ENCODE data around the gene PPRC1.

Gene PPRC1

DNA sequence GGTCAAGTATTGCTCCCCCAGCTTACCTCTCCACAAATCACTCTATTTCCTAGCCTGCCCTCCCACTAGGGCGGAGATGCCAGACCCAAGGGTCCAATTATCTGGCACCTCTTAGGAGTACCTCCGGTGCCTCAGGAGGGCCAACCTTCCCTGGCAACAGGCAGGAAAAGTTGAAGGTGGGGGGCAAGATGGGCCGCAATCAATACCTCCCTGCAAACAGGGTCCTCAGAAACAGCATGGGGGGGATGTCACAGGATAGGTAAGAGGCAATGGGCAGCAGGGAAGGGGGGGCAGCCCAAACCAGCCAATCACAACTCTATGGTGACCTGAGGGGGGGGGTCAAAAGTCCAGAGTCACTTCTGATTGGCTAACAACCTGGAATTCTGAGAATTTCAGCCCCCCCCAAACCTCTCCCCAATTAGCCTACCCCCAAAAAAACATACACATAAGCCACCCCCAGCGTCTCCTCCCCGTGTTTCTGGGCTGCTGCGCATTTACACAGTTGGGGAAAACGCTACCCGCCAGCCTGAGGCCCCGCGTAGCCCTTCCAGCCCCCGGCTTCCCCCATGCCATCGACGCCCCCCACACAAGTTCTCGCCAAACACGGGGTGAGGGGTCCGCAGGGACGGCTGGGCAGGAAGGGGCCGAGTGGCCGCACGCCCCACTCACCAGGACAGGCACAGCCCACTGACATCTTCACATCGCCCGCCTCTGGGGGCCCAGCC is 13.3 kb upstream of the PPRC1 start:
- peak; percentile 17 for DNase-seq

GRCh38 chr10:102120142-102120990 is 12.5 kb upstream of the PPRC1 start, which contains the start of gene LDB1:
Gene LDB1, minus strand, starts transcription at chr10:102120368. Its CDS starts 258 bp downstream, at chr10:102120110.
- DNase-seq = peak; percentile 84

- peak; percentile 47 for DNase-seq
Measured at GRCh38 chr10:102120991-102121738, 11.7 kb upstream of the PPRC1 start.

DNA sequence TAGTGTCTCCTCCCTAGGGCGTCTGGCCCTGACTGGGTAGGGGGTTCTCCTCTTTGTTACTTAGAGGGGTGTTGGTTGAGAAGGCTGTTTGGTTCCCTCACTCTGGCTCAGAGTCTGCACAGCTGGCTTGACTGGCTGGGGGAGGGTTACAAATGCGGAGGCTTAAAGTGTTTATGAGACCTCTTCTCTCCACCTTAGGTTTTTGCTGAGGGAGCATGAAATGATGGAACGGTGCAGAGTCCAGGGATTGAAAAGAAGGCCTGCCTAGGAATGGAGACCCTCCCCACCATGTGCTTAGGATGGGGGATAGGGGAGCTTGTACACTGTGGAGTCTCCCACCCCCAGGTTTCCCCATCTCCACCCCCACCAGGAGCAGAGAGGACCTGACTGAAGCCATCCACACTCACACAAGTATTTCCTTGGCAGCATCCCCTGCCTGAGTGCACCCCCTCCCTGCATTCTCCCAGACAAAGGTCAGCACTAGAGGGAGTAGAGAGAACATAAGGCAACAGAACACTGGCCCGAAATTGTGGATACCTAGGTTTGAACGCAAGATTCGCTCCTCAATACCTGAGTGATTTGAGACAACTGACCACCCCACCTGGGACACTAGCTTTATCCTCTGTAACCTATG is 11.0 kb upstream of the PPRC1 start:
- DNase-seq = no peak

DNA sequence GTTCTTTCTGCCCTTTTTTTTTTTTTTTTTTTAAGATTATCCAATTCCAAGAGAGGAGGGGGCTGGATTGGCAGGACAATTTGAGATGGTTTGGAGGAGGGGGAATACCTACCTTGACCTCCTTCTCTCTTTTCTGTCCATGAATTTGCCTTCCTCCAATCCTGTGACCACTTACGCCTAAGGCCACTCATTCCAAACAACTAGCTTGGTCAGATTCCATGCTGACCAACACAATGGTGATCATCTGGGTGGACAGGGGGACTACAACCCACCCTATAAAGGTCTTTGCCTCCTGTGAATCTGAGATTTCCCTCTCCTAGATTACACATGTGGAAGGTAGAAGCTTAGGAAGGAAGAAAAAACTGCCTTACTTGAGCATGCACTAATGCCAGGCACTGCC is 10.4 kb upstream of the PPRC1 start:
- DNase-seq = no peak

- DNase-seq = no peak
Measured at GRCh38 chr10:102123223-102123622, 9.6 kb upstream of the PPRC1 start.

- DNase-seq = no peak
Measured at GRCh38 chr10:102131286-102132170, 1.3 kb upstream of the PPRC1 start.

- no peak for DNase-seq
Measured at GRCh38 chr10:102132193-102132562, 662 bp upstream of the PPRC1 start.

DNA sequence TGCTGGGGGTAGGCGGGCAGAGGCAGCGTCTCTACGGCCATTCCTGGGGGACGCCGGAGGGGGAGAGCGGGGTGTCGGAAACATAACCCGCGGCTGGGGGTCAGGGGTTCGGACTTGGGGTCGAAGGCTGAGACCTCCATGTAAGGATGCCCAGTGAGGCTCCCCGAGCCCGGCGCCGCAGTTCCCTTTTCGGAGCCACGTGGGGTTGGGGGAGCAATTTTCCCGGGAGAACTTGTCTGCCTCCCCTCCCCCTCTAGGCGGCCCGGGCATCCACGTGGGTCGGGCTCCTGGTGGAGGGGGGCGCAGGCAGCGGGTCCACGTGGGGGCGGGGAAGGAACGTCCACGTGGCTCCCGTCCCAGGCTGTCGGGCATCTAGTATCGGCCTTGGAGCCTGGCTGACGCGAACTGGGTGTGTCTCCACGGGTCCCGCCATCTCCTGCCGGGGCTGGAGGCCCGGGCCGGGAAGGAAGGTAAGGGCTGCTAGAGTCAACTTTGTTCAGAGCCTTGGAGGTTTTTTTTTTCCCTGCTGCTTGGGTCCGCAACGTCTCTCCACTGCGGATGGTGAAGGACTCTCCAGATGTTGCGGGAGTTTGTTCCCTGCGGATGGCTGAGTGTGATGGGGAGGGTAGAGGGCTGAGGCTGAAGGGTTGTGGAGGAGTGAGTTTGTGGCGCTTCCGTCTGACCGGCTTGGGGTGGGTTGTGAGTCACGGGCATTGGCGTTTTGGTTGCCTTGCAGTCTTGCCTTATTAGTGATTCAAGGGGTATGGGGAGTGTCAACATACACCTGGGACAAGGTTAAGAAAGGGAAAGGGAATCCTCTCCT is 744 bp downstream of the PPRC1 start:
- peak; percentile 75 for DNase-seq

GRCh38 chr10:102134416-102134815 is 1.6 kb downstream of the PPRC1 start:
- DNase-seq = no peak

DNA sequence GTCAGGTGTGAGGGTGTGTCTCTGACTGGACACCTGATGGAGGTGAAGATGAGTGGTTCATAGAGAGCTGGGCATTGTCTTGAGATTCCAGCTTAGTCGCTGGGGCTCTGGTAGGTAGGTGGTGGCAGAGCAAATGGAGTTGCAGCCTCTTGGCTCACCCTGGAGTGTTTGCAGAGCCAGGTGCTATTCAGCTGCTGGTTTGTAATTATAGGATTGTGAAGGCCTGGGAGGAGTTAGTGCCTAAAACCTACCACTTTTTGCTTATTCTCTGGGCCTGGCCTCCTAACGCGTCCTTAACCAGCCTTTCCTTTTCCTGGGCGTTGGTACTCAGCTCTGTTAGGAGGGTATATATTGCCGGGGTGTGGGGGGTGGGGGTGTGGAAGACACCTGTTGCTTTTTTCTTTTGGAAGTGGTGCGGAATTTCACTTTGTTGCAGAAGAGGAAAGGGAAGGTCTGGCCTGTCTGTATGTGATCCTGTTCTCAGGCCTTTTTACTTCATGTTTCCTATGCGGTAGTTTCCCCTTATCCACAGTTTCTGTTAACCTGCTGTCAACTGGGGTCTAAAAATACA is 3.2 kb downstream of the PPRC1 start:
- peak; percentile 52 for DNase-seq

DNA sequence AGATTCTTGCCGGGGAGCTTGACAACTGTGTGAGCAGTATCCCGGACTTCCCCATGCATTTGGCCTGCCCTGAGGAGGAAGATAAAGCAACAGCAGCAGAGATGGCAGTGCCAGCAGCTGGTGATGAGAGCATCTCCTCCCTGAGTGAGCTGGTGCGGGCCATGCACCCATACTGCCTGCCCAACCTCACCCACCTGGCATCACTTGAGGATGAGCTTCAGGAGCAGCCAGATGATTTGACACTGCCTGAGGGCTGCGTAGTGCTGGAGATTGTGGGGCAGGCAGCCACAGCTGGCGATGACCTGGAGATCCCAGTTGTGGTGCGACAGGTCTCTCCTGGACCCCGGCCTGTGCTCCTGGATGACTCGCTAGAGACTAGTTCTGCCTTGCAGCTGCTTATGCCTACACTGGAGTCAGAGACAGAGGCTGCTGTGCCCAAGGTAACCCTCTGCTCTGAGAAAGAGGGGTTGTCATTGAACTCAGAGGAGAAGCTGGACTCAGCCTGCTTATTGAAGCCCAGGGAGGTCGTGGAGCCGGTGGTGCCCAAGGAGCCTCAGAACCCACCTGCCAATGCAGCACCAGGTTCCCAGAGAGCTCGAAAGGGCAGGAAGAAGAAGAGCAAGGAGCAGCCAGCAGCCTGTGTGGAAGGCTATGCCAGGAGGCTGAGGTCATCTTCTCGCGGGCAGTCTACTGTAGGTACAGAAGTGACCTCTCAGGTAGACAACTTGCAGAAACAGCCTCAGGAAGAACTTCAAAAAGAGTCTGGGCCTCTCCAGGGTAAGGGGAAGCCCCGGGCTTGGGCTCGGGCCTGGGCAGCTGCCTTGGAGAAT is 6.7 kb downstream of the PPRC1 start:
- DNase-seq = no peak

DNA sequence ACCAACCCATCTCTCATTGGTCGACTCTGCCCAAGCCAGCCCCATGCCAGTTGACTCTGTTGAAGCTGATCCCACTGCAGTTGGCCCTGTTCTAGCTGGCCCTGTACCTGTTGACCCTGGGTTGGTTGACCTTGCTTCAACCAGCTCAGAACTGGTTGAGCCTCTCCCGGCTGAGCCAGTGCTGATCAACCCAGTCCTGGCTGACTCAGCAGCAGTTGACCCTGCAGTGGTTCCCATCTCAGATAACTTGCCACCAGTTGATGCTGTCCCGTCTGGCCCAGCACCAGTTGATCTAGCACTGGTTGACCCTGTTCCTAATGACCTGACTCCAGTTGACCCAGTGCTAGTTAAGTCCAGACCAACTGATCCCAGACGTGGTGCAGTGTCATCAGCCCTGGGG is 7.4 kb downstream of the PPRC1 start:
- no peak for DNase-seq

DNA sequence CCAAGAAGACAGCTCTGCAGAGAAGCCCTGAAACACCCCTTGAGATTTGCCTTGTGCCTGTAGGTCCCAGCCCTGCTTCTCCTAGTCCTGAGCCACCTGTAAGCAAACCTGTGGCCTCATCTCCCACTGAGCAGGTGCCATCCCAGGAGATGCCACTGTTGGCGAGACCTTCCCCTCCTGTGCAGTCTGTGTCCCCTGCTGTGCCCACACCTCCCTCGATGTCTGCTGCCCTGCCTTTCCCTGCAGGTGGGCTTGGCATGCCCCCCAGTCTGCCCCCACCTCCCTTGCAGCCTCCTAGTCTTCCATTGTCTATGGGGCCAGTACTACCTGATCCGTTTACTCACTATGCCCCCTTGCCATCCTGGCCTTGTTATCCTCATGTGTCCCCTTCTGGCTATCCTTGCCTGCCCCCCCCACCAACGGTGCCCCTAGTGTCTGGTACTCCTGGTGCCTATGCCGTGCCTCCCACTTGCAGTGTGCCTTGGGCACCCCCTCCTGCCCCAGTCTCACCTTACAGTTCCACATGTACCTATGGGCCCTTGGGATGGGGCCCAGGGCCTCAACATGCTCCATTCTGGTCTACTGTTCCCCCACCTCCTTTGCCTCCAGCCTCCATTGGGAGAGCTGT is 8.2 kb downstream of the PPRC1 start:
- DNase-seq = no peak

GRCh38 chr10:102141583-102142107 is 8.8 kb downstream of the PPRC1 start:
- no peak for DNase-seq

- DNase-seq = no peak
Measured at GRCh38 chr10:102146971-102147428, 14.2 kb downstream of the PPRC1 start.

DNA sequence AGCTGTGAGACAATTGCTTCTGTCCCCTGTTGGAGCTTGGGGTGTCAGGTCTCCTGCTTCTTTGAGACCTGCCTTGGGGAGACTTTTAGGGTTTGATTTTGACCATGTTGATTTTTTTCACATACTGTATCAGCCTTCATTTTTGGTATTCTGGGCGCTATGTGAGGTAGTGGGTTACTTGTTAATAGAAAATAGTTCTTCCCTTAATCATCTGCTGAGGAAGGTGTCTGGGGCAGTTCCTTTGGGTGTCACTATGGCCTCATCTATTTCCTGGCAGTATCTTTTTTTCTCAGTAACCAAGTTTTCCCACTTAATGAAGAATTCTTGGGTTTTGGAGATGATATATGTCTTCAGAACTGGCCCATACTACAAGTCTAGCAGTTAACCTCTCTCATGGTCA is 14.7 kb downstream of the PPRC1 start:
- DNase-seq = no peak

DNA sequence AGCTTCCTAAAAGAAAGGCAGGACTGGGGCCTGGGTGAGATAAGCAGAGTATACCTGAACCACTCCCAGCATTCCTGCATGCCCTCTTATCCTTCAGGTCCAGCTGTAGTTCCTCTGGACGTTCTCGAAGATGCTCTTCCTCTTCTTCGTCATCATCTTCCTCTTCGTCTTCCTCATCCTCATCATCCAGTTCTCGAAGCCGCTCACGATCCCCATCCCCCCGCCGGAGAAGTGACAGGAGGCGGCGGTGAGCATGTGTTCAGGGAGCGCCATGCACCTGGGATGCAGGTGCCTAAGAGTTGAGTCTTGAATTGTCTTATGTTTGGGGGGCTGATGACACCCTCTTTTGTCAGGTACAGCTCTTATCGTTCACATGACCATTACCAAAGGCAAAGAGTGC is 15.4 kb downstream of the PPRC1 start:
- DNase-seq = no peak

Data from NCI-H146 (cell line).